ENCODE results near the gene PPP1R16B.

Gene PPP1R16B

GRCh38 chr20:38769376-38770295 is 35.9 kb upstream of the PPP1R16B start:
- H3K23ac ChIP-seq (ENCODE audit: low read depth, low read length, poor library complexity), result no peak overlapping the region
- no peak overlapping the region for H3K27ac ChIP-seq (replicated peaks; ENCODE audit: low read length)
- H3K36me3 ChIP-seq (replicated peaks in 1 of 2; ENCODE audit: control insufficient read depth in 2 of 2, insufficient read depth in 2 of 2, low read length in 2 of 2), result peaks cover 27 to 100% of the 10 kb centered on the region in 2 donors
- no peak overlapping the region for H3K14ac ChIP-seq (ENCODE audit: low read length)
- H2BK5ac ChIP-seq (ENCODE audit: low read length), result no peak overlapping the region
- no peak overlapping the region for H3K4ac ChIP-seq (ENCODE audit: low read length)
- no peak overlapping the region for H2BK15ac ChIP-seq (ENCODE audit: low read length)
- H4K8ac ChIP-seq (ENCODE audit: low read depth, low read length), result no peak overlapping the region
- H3K18ac ChIP-seq (ENCODE audit: low read length), result no peak overlapping the region
- H3K9ac ChIP-seq (ENCODE audit: low read depth, low read length, poor library complexity), result no peak overlapping the region
- no CpG with 5 or more reads among the region's 13 CpGs for WGBS, 2 donors (ENCODE audit: extremely low coverage in 2 of 2, insufficient read length in 2 of 2, insufficient replicate concordance in 1 of 2)
- no peaks in the 10 kb centered on the region for H3K79me1 ChIP-seq (ENCODE audit: low read depth, low read length)
- no peaks in the 10 kb centered on the region for H3K27me3 ChIP-seq (ENCODE audit: control insufficient read depth in 3 of 3, insufficient read depth in 3 of 3, low read depth in 1 of 3, low read length in 3 of 3)
- no peak overlapping the region for H2AK5ac ChIP-seq (ENCODE audit: low read depth, low read length)
- no peak overlapping the region for H3K4me3 ChIP-seq (ENCODE audit: low read length in 2 of 2)
- no peak overlapping the region for H2BK12ac ChIP-seq (ENCODE audit: low read length)
- no peak overlapping the region for H3K4me2 ChIP-seq (ENCODE audit: insufficient read depth, low read length, poor library complexity, severe bottlenecking)
- H2AFZ ChIP-seq (ENCODE audit: low read length), result no peak overlapping the region
- no peak overlapping the region for H2BK120ac ChIP-seq (ENCODE audit: low read depth, low read length)
- H3K9me3 ChIP-seq (replicated peaks in 1 of 2; ENCODE audit: control insufficient read depth in 2 of 2, insufficient read depth in 1 of 2, low read depth in 1 of 2, low read length in 2 of 2), result peaks cover 4 to 20% of the 10 kb centered on the region in 2 donors
- no peak for DNase-seq (ENCODE audit: low spot score)
- no peak overlapping the region for H4K91ac ChIP-seq (ENCODE audit: low read depth, low read length, poor library complexity)
- peaks cover 0 to 2% of the 10 kb centered on the region in 2 donors for H3K4me1 ChIP-seq (ENCODE audit: control insufficient read depth in 2 of 2, insufficient read depth in 1 of 2, low read depth in 1 of 2, low read length in 2 of 2)

GRCh38 chr20:38770546-38770945 is 35.0 kb upstream of the PPP1R16B start:
- no peak overlapping the region for H3K4ac ChIP-seq (ENCODE audit: low read length)
- no peak overlapping the region for H3K9ac ChIP-seq (ENCODE audit: low read depth, low read length, poor library complexity)
- H3K36me3 ChIP-seq (replicated peaks in 1 of 2; ENCODE audit: control insufficient read depth in 2 of 2, insufficient read depth in 2 of 2, low read length in 2 of 2), result peaks cover 27 to 99% of the 10 kb centered on the region in 2 donors
- no peak overlapping the region for H3K27ac ChIP-seq (replicated peaks; ENCODE audit: low read length)
- H4K91ac ChIP-seq (ENCODE audit: low read depth, low read length, poor library complexity), result no peak overlapping the region
- H3K27me3 ChIP-seq (ENCODE audit: control insufficient read depth in 3 of 3, insufficient read depth in 3 of 3, low read depth in 1 of 3, low read length in 3 of 3), result no peaks in the 10 kb centered on the region
- H2BK12ac ChIP-seq (ENCODE audit: low read length), result no peak overlapping the region
- H3K4me2 ChIP-seq (ENCODE audit: insufficient read depth, low read length, poor library complexity, severe bottlenecking), result no peak overlapping the region
- H3K4me3 ChIP-seq (ENCODE audit: low read length in 2 of 2), result no peak overlapping the region
- no peak overlapping the region for H2AFZ ChIP-seq (ENCODE audit: low read length)
- H3K18ac ChIP-seq (ENCODE audit: low read length), result no peak overlapping the region
- DNase-seq (ENCODE audit: low spot score), result no peak
- H2BK15ac ChIP-seq (ENCODE audit: low read length), result no peak overlapping the region
- no peak overlapping the region for H2BK120ac ChIP-seq (ENCODE audit: low read depth, low read length)
- no peak overlapping the region for H3K14ac ChIP-seq (ENCODE audit: low read length)
- WGBS, 2 donors (ENCODE audit: extremely low coverage in 2 of 2, insufficient read length in 2 of 2, insufficient replicate concordance in 1 of 2), result no CpG with 5 or more reads among the region's 3 CpGs
- H3K4me1 ChIP-seq (ENCODE audit: control insufficient read depth in 2 of 2, insufficient read depth in 1 of 2, low read depth in 1 of 2, low read length in 2 of 2), result peaks cover 0 to 2% of the 10 kb centered on the region in 2 donors
- no peak overlapping the region for H2AK5ac ChIP-seq (ENCODE audit: low read depth, low read length)
- no peaks in the 10 kb centered on the region for H3K79me1 ChIP-seq (ENCODE audit: low read depth, low read length)
- peaks cover 4 to 28% of the 10 kb centered on the region in 2 donors for H3K9me3 ChIP-seq (replicated peaks in 1 of 2; ENCODE audit: control insufficient read depth in 2 of 2, insufficient read depth in 1 of 2, low read depth in 1 of 2, low read length in 2 of 2)
- H4K8ac ChIP-seq (ENCODE audit: low read depth, low read length), result no peak overlapping the region
- no peak overlapping the region for H3K23ac ChIP-seq (ENCODE audit: low read depth, low read length, poor library complexity)
- no peak overlapping the region for H2BK5ac ChIP-seq (ENCODE audit: low read length)

- H3K14ac ChIP-seq (ENCODE audit: low read length), result no peak overlapping the region
- H3K9ac ChIP-seq (ENCODE audit: low read depth, low read length, poor library complexity), result no peak overlapping the region
- H3K4me3 ChIP-seq (ENCODE audit: low read length in 2 of 2), result no peak overlapping the region
- no peak for DNase-seq (ENCODE audit: low spot score)
- H4K8ac ChIP-seq (ENCODE audit: low read depth, low read length), result no peak overlapping the region
- peaks cover 24 to 98% of the 10 kb centered on the region in 2 donors for H3K36me3 ChIP-seq (replicated peaks in 1 of 2; ENCODE audit: control insufficient read depth in 2 of 2, insufficient read depth in 2 of 2, low read length in 2 of 2)
- H3K4me2 ChIP-seq (ENCODE audit: insufficient read depth, low read length, poor library complexity, severe bottlenecking), result no peak overlapping the region
- H2BK15ac ChIP-seq (ENCODE audit: low read length), result no peak overlapping the region
- no peak overlapping the region for H3K27ac ChIP-seq (replicated peaks; ENCODE audit: low read length)
- no CpG with 5 or more reads among the region's 7 CpGs for WGBS, 2 donors (ENCODE audit: extremely low coverage in 2 of 2, insufficient read length in 2 of 2, insufficient replicate concordance in 1 of 2)
- H2AK5ac ChIP-seq (ENCODE audit: low read depth, low read length), result no peak overlapping the region
- H3K79me1 ChIP-seq (ENCODE audit: low read depth, low read length), result no peaks in the 10 kb centered on the region
- H3K23ac ChIP-seq (ENCODE audit: low read depth, low read length, poor library complexity), result peak overlapping the region; percentile 33
- H4K91ac ChIP-seq (ENCODE audit: low read depth, low read length, poor library complexity), result no peak overlapping the region
- peaks cover 0 to 2% of the 10 kb centered on the region in 2 donors for H3K4me1 ChIP-seq (ENCODE audit: control insufficient read depth in 2 of 2, insufficient read depth in 1 of 2, low read depth in 1 of 2, low read length in 2 of 2)
- no peak overlapping the region for H2AFZ ChIP-seq (ENCODE audit: low read length)
- no peak overlapping the region for H3K4ac ChIP-seq (ENCODE audit: low read length)
- H2BK12ac ChIP-seq (ENCODE audit: low read length), result no peak overlapping the region
- no peak overlapping the region for H2BK5ac ChIP-seq (ENCODE audit: low read length)
- no peak overlapping the region for H2BK120ac ChIP-seq (ENCODE audit: low read depth, low read length)
- no peaks in the 10 kb centered on the region for H3K27me3 ChIP-seq (ENCODE audit: control insufficient read depth in 3 of 3, insufficient read depth in 3 of 3, low read depth in 1 of 3, low read length in 3 of 3)
- H3K9me3 ChIP-seq (replicated peaks in 1 of 2; ENCODE audit: control insufficient read depth in 2 of 2, insufficient read depth in 1 of 2, low read depth in 1 of 2, low read length in 2 of 2), result peaks cover 4 to 28% of the 10 kb centered on the region in 2 donors
- H3K18ac ChIP-seq (ENCODE audit: low read length), result no peak overlapping the region
Measured at GRCh38 chr20:38770970-38771369, 34.5 kb upstream of the PPP1R16B start.

GRCh38 chr20:38771621-38772020 is 33.9 kb upstream of the PPP1R16B start:
- no peak overlapping the region for H4K8ac ChIP-seq (ENCODE audit: low read depth, low read length)
- no CpG with 5 or more reads among the region's 7 CpGs for WGBS, 2 donors (ENCODE audit: extremely low coverage in 2 of 2, insufficient read length in 2 of 2, insufficient replicate concordance in 1 of 2)

More at GRCh38 chr20:38771621-38772020, 33.9 kb upstream of the PPP1R16B start:
- Histone ChIP-seq H2BK12ac (ENCODE audit: low read length) (no peak overlapping the region), H3K4ac (ENCODE audit: low read length) (no peak overlapping the region), H2AFZ (ENCODE audit: low read length) (no peak overlapping the region), H2BK15ac (ENCODE audit: low read length) (no peak overlapping the region), H3K9me3 (replicated peaks in 1 of 2; ENCODE audit: control insufficient read depth in 2 of 2, insufficient read depth in 1 of 2, low read depth in 1 of 2, low read length in 2 of 2) (peaks cover 4 to 28% of the 10 kb centered on the region in 2 donors), H3K18ac (ENCODE audit: low read length) (no peak overlapping the region), H3K9ac (ENCODE audit: low read depth, low read length, poor library complexity) (no peak overlapping the region), H3K4me1 (ENCODE audit: control insufficient read depth in 2 of 2, insufficient read depth in 1 of 2, low read depth in 1 of 2, low read length in 2 of 2) (peaks cover 0 to 2% of the 10 kb centered on the region in 2 donors), H2BK5ac (ENCODE audit: low read length) (no peak overlapping the region), H3K23ac (ENCODE audit: low read depth, low read length, poor library complexity) (no peak overlapping the region), H3K27ac (replicated peaks; ENCODE audit: low read length) (no peak overlapping the region), H3K27me3 (ENCODE audit: control insufficient read depth in 3 of 3, insufficient read depth in 3 of 3, low read depth in 1 of 3, low read length in 3 of 3) (no peaks in the 10 kb centered on the region), H3K36me3 (replicated peaks in 1 of 2; ENCODE audit: control insufficient read depth in 2 of 2, insufficient read depth in 2 of 2, low read length in 2 of 2) (peaks cover 24 to 98% of the 10 kb centered on the region in 2 donors), H3K79me1 (ENCODE audit: low read depth, low read length) (no peaks in the 10 kb centered on the region), H3K4me3 (ENCODE audit: low read length in 2 of 2) (no peak overlapping the region), H2BK120ac (ENCODE audit: low read depth, low read length) (no peak overlapping the region), H2AK5ac (ENCODE audit: low read depth, low read length) (no peak overlapping the region), H3K14ac (ENCODE audit: low read length) (no peak overlapping the region), H4K91ac (ENCODE audit: low read depth, low read length, poor library complexity) (no peak overlapping the region), H3K4me2 (ENCODE audit: insufficient read depth, low read length, poor library complexity, severe bottlenecking) (no peak overlapping the region)
- no peak for DNase-seq (ENCODE audit: low spot score)

Data from neuronal stem cell (in vitro differentiated cells).